Choroid plexus epithelial cell (primary cell): Measurements from ENCODE around the gene AFAP1.

Experiments
- DNase-seq: peaks from one replicate; pipeline ENCODE4 v3.0.0-alpha.2; 2010; ENCODE audit warnings: low read depth
- H3K4me3 ChIP-seq: 2 replicates; pipeline ENCODE4 v1.5.1; 2011; ENCODE audit warnings: low read depth, mild to moderate bottlenecking, control low read depth, low read length, moderate library complexity
- TF ChIP-seq, protein P1 (sequence below): conservative IDR thresholded peaks from 2 replicates; pipeline ENCODE4 v1.5.1; 2011; ENCODE audit warnings: low read depth, mild to moderate bottlenecking, control low read depth, inconsistent platforms, low read length, moderate library complexity

AFAP1 gene

GRCh38 chr4:7939377-7940108, at the start of gene AFAP1:
Gene AFAP1, minus strand, starts transcription at chr4:7939861. Its CDS starts 67,783 bp downstream, at chr4:7872078.
- TF ChIP-seq, protein P1, sequence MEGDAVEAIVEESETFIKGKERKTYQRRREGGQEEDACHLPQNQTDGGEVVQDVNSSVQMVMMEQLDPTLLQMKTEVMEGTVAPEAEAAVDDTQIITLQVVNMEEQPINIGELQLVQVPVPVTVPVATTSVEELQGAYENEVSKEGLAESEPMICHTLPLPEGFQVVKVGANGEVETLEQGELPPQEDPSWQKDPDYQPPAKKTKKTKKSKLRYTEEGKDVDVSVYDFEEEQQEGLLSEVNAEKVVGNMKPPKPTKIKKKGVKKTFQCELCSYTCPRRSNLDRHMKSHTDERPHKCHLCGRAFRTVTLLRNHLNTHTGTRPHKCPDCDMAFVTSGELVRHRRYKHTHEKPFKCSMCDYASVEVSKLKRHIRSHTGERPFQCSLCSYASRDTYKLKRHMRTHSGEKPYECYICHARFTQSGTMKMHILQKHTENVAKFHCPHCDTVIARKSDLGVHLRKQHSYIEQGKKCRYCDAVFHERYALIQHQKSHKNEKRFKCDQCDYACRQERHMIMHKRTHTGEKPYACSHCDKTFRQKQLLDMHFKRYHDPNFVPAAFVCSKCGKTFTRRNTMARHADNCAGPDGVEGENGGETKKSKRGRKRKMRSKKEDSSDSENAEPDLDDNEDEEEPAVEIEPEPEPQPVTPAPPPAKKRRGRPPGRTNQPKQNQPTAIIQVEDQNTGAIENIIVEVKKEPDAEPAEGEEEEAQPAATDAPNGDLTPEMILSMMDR: no peak
- DNase-seq: peak; percentile 85
- H3K4me3 ChIP-seq: peak within 1 kb of the TSS; percentile 84

GRCh38 chr4:7988437-7988836, 48.8 kb upstream of the AFAP1 start:
- no peak overlapping the region for H3K4me3 ChIP-seq
- DNase-seq: peak; percentile 60
- TF ChIP-seq, protein P1: no peak

GRCh38 chr4:7987148-7987989, 47.7 kb upstream of the AFAP1 start:
- TF ChIP-seq, protein P1: peak; percentile 95
- no peak overlapping the region for H3K4me3 ChIP-seq
- DNase-seq: peak; percentile 85

DNA sequence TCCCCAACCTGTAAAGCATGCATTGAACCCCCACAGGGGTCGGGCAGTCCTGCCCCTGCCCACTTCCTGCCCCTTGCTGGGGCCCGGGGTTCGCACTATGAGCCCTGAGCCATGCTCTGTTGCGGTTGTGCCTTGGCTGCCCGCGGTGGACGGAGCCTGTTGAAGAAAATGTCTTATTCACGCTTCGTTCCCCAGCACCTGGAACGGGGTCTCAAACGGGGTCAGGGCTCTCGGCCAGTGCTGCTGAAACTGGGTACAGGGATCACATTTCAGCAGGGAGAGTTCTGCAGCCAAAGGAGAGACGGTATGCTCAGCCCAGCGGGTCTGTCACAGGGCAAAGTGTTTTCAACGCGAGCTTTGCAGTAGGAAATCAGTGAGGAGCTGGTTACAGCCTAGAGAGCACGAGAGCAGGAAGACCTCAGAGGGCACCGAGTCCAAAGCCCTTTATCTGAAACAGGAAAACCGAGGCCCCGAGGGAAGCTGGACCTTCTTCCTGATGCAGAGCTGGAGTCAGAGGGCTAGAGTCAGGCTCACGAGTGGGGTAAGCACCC, 46.3 kb upstream of the AFAP1 start:
- DNase-seq: peak; percentile 62
- TF ChIP-seq, protein P1: no peak

GRCh38 chr4:7985072-7985471, 45.4 kb upstream of the AFAP1 start:
- no peak for DNase-seq
- no peak overlapping the region for H3K4me3 ChIP-seq
- TF ChIP-seq, protein P1: no peak

More for the DNA sequence above, 46.3 kb upstream of the AFAP1 start:
- peak overlapping the region; percentile 0 for H3K4me3 ChIP-seq

DNA sequence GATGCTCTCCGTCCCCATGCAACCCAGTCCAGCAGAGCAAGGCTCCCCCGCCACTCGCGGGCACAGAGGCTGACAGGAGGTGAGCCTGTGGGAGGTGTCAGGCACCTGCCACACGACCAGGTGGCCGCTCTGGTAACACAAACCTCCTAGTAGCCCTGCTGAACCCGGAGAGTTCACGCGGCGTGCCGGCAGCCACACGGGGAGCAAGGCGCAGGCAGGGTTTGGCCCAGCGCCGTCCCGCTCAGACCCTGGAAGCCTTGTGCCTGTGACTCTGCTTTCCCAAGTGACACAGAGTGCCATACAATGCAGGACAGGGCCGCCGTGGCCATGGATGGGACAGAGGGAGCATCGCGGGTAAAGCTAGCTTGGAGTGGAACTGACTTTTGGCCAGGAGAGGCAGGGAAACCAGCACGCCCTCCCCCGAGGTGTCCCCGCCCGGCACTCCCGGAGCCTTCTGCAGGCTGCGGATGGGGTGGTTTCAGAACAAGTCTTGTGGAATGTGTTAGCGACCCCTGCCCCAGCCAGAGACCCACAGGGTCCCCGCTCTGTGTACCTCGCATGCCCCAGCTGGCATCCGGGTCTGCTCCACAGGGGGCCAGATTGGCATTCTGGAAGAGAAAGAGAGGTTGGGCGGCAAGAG, 44.7 kb upstream of the AFAP1 start:
- H3K4me3 ChIP-seq: no peak overlapping the region
- TF ChIP-seq, protein P1: no peak
- DNase-seq: no peak
